HCT116 (cell line): ENCODE results near the gene IL15RA. TPM values are rescaled to one million over a fixed set of nuclear protein-coding genes. Genes with fewer than 3 reads are reported as not detected.

Source experiments
- ATAC-seq: fragments of 200-7000 bp; cut with Tn5 transposase; 2 replicates; pipeline ENCODE4 v1.9.1; 2020; ENCODE audit warnings: mild to moderate bottlenecking, moderate library complexity
- BruUV-seq: library from RNA; stranded (reverse); fragments of 400-500 nt; replicated peaks from 2 replicates; lab custom pipeline; 2021; lab: Mats Ljungman, UMichigan
- CTCF ChIA-PET: fragments of 300-600 bp; sonication (Branson Sonifier 250); formaldehyde crosslinking; loops from one replicate; lab custom pipeline; 2021; ENCODE audit warnings: antibody characterized with exemption; lab: Charles Lee
- POLR2A ChIA-PET: fragments of 300-600, 350-600 bp; sonication (Branson Sonifier 250); formaldehyde crosslinking; loops from one replicate; lab custom pipeline; 2021; ENCODE audit warnings: antibody characterized with exemption; lab: Charles Lee
- RAD21 ChIA-PET, 2 experiments: fragments of 300-600 bp; sonication (Branson Sonifier 250); formaldehyde crosslinking; loops; one replicate each; lab custom pipeline; 2023; ENCODE audit warnings: low total read pairs in 2 of 2; ENCODE audit not compliant: uncharacterized antibody in 2 of 2, unreplicated experiment in 2 of 2, low non-redundant PET in 1 of 2; lab: Charles Lee
- DNase-seq: peaks from one replicate; pipeline ENCODE4 v3.0.0-alpha.2; 2010; ENCODE audit warnings: low read depth, low spot score
- H2AFZ ChIP-seq: fragments of 200-600 bp; shearing (Covaris generic), sonication (generic); 2 replicates; pipeline ENCODE4 v1.6.1; 2017; ENCODE audit warnings: low read depth, mixed run types, mixed read lengths, antibody characterized with exemption, low read length; ENCODE audit not compliant: poor library complexity, severe bottlenecking
- H3K27ac ChIP-seq: 2 replicates; pipeline ENCODE4 v1.5.1; 2012; ENCODE audit warnings: low read depth, low read length
- H3K27me3 ChIP-seq: fragments of 200-600 bp; sonication (generic); 2 replicates; pipeline ENCODE4 v1.6.1; 2016; ENCODE audit warnings: mixed run types, low read length, mixed read lengths; ENCODE audit not compliant: insufficient read depth
- H3K36me3 ChIP-seq, 2 experiments: fragments of 200-500 bp in 1 of 2; fragments of 200-600 bp in 1 of 2; sonication (Bioruptor generic) in 1 of 2; sonication (generic) in 1 of 2; 2 replicates each; pipeline versions ENCODE4 v1.5.1 to v1.6.1; 2014 to 2016; ENCODE audit warnings: low read length in 2 of 2, inconsistent platforms in 1 of 2, mixed read lengths in 1 of 2, mixed run types in 1 of 2; ENCODE audit not compliant: insufficient read depth in 2 of 2, control insufficient read depth in 1 of 2
- H3K4me1 ChIP-seq, 2 experiments: fragments of 200-600 bp in 1 of 2; sonication (generic) in 1 of 2; 2 replicates each; pipeline versions ENCODE4 v1.5.1 to v1.6.1; 2012 to 2017; ENCODE audit warnings: low read length in 2 of 2, inconsistent platforms in 1 of 2, mild to moderate bottlenecking in 1 of 2, mixed read lengths in 1 of 2, mixed run types in 1 of 2, moderate library complexity in 1 of 2; ENCODE audit not compliant: insufficient read depth in 2 of 2, control insufficient read depth in 1 of 2
- H3K4me2 ChIP-seq: fragments of 200-600 bp; sonication (generic); 2 replicates; pipeline ENCODE4 v1.6.1; 2017; ENCODE audit warnings: mixed run types, low read length, mixed read lengths
- H3K4me3 ChIP-seq, 2 experiments: fragments of 200-600 bp in 1 of 2; sonication (generic) in 1 of 2; replicated peaks in 1 of 2; 2 replicates each; pipeline ENCODE4 v1.5.1; 2011 to 2016; ENCODE audit warnings: low read length in 2 of 2, control low read depth in 1 of 2, low read depth in 1 of 2, mild to moderate bottlenecking in 1 of 2, mixed read lengths in 1 of 2, mixed run types in 1 of 2
- H3K79me2 ChIP-seq: fragments of 200-600 bp; sonication (generic); 2 replicates; pipeline ENCODE4 v1.6.1; 2017; ENCODE audit warnings: mild to moderate bottlenecking, mixed run types, low read length, moderate library complexity, mixed read lengths; ENCODE audit not compliant: insufficient read depth
- H3K9ac ChIP-seq: fragments of 200-600 bp; sonication (generic); 2 replicates; pipeline ENCODE4 v1.6.1; 2016; ENCODE audit warnings: low read length, mixed read lengths
- H3K9me2 ChIP-seq: fragments of 200-600 bp; sonication (generic), shearing (Covaris generic); 2 replicates; pipeline ENCODE4 v1.6.1; 2017; ENCODE audit warnings: mixed run types, mild to moderate bottlenecking, moderate library complexity; ENCODE audit not compliant: insufficient read depth
- H3K9me3 ChIP-seq, 2 experiments: fragments of 200-500 bp in 1 of 2; fragments of 200-600 bp in 1 of 2; sonication (Bioruptor generic) in 1 of 2; sonication (generic) in 1 of 2; 2 replicates each; pipeline ENCODE4 v1.6.1; 2014 to 2017; ENCODE audit warnings: low read length in 2 of 2, mixed read lengths in 2 of 2, inconsistent platforms in 1 of 2, low read depth in 1 of 2, mild to moderate bottlenecking in 1 of 2, mixed run types in 1 of 2, moderate library complexity in 1 of 2; ENCODE audit not compliant: control insufficient read depth in 1 of 2, insufficient read depth in 1 of 2
- H4K20me1 ChIP-seq: fragments of 200-600 bp; sonication (generic), shearing (Covaris generic); 2 replicates; pipeline ENCODE4 v1.6.1; 2017; ENCODE audit warnings: mixed run types, mild to moderate bottlenecking, moderate library complexity; ENCODE audit not compliant: insufficient read depth
- ELF1 ChIP-seq: IDR thresholded peaks from 2 replicates; pipeline ENCODE4 v1.6.1; 2012; ENCODE audit warnings: low read depth, borderline replicate concordance
- FOSL1 ChIP-seq: IDR thresholded peaks from 2 replicates; pipeline ENCODE4 v1.6.1; 2012; ENCODE audit warnings: low read depth
- intact Hi-C: fragments of 100-400 bp; cut with micrococcal nuclease; formaldehyde crosslinking; loops from 2 replicates; pipeline ENCODE4 v1.10.0; 2022
- total RNA-seq: library from RNA; stranded (reverse); gene quantifications from one replicate; pipeline ENCODE4 v1.2.1, GENCODE V29; 2021; ENCODE audit not compliant: unreplicated experiment
- TF ChIP-seq, protein P1 (sequence below), 3 experiments: fragments of 200-600 bp in 1 of 3; sonication (generic) in 1 of 3; IDR thresholded peaks in 2 of 3; conservative IDR thresholded peaks in 1 of 3; 2 replicates each; pipeline ENCODE4 v1.5.1; 2012 to 2017; ENCODE audit warnings: low read depth in 2 of 3, low read length in 2 of 3, antibody characterized with exemption in 1 of 3, borderline replicate concordance in 1 of 3, control low read depth in 1 of 3, mild to moderate bottlenecking in 1 of 3, mixed read lengths in 1 of 3, mixed run types in 1 of 3, moderate library complexity in 1 of 3; ENCODE audit not compliant: insufficient read depth in 1 of 3
- TF ChIP-seq, protein P2 (sequence below): IDR thresholded peaks from 2 replicates; pipeline ENCODE4 v1.6.1; 2012
- TF ChIP-seq, protein P3 (sequence below): IDR thresholded peaks from 2 replicates; pipeline ENCODE4 v1.6.1; 2011; ENCODE audit warnings: mild to moderate bottlenecking, low read length, moderate library complexity; ENCODE audit not compliant: insufficient replicate concordance; ENCODE audit errors: extremely low read depth

IL15RA gene
- total RNA-seq, 1 experiment from 2014 or later: 10.5 TPM

DNA sequence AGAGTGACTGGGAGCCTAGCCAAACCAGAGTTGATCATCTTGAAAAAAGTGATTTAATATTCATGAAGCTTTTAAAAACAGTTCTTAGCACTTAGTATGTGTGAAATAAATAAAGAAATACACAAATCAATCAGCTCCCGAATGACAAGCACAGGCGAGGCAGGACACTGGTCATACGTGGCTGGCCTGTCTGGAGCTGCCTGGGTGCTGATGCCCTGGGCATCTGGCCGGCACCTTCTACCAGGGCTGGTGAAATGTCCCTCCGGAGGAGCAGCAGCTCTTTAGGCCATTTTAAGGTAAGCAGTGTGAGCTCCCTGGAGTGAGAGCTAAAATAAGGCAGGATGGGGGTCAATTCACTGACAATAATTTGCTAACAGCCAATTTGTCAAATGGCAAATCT is 23.7 kb downstream of the IL15RA start:
- BruUV-seq: no TSS peak
- no peak overlapping the region for H3K9ac ChIP-seq
- ATAC-seq: no peak
- no peaks in the 10 kb centered on the region for H3K9me2 ChIP-seq
- peaks cover 11 to 19% of the 10 kb centered on the region in 2 experiments for H3K4me1 ChIP-seq
- ChIA-PET RAD21 (no interaction called here), POLR2A (no interaction called here), CTCF (interaction anchor here (1.4 kb wide), 2 partner anchors 64 to 448 kb away, joined by 3 read pairs; partner anchors contain the start of genes ANKRD16 and FBH1)
- H3K27me3 ChIP-seq: no peaks in the 10 kb centered on the region
- H3K9me3 ChIP-seq: no peaks in the 10 kb centered on the region
- no peak for DNase-seq
- H3K4me2 ChIP-seq: no peak overlapping the region
- no peaks in the 10 kb centered on the region for H3K36me3 ChIP-seq
- intact Hi-C loops: loop anchor here (5.0 kb wide), 1 partner anchor 449 kb away; no protein-coding TSS in a partner anchor
- H3K79me2 ChIP-seq: no peaks in the 10 kb centered on the region
- H3K27ac ChIP-seq: no peak overlapping the region
- H3K4me3 ChIP-seq: no peak overlapping the region
- H4K20me1 ChIP-seq: no peaks in the 10 kb centered on the region
- H2AFZ ChIP-seq: no peak overlapping the region
- TF ChIP-seq FOSL1 (no peak), ELF1 (no peak)
- TF ChIP-seq, protein P1, sequence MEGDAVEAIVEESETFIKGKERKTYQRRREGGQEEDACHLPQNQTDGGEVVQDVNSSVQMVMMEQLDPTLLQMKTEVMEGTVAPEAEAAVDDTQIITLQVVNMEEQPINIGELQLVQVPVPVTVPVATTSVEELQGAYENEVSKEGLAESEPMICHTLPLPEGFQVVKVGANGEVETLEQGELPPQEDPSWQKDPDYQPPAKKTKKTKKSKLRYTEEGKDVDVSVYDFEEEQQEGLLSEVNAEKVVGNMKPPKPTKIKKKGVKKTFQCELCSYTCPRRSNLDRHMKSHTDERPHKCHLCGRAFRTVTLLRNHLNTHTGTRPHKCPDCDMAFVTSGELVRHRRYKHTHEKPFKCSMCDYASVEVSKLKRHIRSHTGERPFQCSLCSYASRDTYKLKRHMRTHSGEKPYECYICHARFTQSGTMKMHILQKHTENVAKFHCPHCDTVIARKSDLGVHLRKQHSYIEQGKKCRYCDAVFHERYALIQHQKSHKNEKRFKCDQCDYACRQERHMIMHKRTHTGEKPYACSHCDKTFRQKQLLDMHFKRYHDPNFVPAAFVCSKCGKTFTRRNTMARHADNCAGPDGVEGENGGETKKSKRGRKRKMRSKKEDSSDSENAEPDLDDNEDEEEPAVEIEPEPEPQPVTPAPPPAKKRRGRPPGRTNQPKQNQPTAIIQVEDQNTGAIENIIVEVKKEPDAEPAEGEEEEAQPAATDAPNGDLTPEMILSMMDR (IDR thresholded peaks at IDR 0.05 in 2 of 3, conservative IDR thresholded peaks at IDR 0.05 in 1 of 3; ENCODE audit: borderline replicate concordance in 1 of 3, insufficient read depth in 1 of 3, low read depth in 2 of 3, low read length in 2 of 3): no peak
- TF ChIP-seq, protein P2, sequence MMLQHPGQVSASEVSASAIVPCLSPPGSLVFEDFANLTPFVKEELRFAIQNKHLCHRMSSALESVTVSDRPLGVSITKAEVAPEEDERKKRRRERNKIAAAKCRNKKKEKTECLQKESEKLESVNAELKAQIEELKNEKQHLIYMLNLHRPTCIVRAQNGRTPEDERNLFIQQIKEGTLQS: no peak
- TF ChIP-seq, protein P3, sequence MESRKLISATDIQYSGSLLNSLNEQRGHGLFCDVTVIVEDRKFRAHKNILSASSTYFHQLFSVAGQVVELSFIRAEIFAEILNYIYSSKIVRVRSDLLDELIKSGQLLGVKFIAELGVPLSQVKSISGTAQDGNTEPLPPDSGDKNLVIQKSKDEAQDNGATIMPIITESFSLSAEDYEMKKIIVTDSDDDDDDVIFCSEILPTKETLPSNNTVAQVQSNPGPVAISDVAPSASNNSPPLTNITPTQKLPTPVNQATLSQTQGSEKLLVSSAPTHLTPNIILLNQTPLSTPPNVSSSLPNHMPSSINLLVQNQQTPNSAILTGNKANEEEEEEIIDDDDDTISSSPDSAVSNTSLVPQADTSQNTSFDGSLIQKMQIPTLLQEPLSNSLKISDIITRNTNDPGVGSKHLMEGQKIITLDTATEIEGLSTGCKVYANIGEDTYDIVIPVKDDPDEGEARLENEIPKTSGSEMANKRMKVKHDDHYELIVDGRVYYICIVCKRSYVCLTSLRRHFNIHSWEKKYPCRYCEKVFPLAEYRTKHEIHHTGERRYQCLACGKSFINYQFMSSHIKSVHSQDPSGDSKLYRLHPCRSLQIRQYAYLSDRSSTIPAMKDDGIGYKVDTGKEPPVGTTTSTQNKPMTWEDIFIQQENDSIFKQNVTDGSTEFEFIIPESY: no peak
